ENCODE results near the gene FGGY.

DNA sequence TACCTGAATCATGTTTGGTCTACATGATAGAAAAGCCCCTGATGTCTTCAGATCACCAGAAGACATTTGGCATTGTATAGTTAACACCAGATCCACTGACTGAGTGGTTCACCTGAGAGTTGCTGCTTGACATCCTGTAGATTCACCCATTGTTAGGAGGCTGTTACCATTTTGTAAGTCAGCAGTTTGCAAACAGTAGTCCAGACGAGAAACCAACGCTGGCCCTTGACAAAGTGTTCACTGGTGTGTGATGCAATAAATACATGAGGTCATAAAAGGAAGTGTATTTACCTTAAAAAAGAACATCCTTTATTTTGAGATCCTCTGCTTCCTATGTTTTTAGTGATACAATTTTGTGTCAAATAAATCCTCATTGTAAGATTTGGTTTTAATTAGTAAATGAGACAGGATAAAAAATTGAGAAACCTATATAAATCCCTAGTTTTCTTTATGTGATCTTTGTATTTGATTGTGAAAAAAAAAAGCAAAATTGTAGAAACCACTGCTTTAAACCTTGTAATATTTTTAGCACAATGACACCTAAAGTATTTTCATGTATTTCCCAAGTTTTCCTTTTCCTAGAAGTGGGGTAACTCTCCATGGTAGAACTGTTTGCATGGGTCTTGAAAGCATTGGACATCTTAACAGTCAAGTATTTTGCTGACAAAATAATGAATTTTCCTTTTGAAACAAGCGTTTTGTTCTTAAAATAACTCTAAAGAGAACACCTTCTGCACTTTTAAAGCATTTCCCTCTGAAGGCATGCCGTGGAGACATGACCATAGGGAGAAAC lies 204.3 kb downstream of the FGGY start:
- TF ChIP-seq, protein P1, sequence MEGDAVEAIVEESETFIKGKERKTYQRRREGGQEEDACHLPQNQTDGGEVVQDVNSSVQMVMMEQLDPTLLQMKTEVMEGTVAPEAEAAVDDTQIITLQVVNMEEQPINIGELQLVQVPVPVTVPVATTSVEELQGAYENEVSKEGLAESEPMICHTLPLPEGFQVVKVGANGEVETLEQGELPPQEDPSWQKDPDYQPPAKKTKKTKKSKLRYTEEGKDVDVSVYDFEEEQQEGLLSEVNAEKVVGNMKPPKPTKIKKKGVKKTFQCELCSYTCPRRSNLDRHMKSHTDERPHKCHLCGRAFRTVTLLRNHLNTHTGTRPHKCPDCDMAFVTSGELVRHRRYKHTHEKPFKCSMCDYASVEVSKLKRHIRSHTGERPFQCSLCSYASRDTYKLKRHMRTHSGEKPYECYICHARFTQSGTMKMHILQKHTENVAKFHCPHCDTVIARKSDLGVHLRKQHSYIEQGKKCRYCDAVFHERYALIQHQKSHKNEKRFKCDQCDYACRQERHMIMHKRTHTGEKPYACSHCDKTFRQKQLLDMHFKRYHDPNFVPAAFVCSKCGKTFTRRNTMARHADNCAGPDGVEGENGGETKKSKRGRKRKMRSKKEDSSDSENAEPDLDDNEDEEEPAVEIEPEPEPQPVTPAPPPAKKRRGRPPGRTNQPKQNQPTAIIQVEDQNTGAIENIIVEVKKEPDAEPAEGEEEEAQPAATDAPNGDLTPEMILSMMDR (IDR thresholded peaks at IDR 0.05; ENCODE audit: insufficient read depth, low read length, poor library complexity, severe bottlenecking): no peak
- no peak for TF ChIP-seq EZH2phosphoT487 (conservative IDR thresholded peaks at IDR 0.05; ENCODE audit: low read length)
